ES-I3 (cell line): Measurements from ENCODE around the gene KIF1C.
A peak's percentile ranks its signal among the peaks of the same experiment; 100 is the strongest.
"Not testable (repeated sequence)": the region's sequence is repeated elsewhere in the genome, so short reads cannot be mapped to it uniquely, and the experiment has no call there.

Source experiments
- H3K36me3 ChIP-seq: 2 replicates; pipeline ENCODE4 v1.6.1; 2013; ENCODE audit warnings: mild to moderate bottlenecking, low read length, control low read depth, moderate library complexity; ENCODE audit not compliant: insufficient read depth
- H3K4me1 ChIP-seq: 2 replicates; pipeline ENCODE4 v1.6.1; 2013; ENCODE audit warnings: mild to moderate bottlenecking, control low read depth, low read length; ENCODE audit not compliant: insufficient read depth
- H3K9ac ChIP-seq: 2 replicates; pipeline ENCODE4 v1.6.1; 2013; ENCODE audit warnings: low read depth, mild to moderate bottlenecking, low read length, moderate library complexity
- H3K9me3 ChIP-seq: 2 replicates; pipeline ENCODE4 v1.6.1; 2013; ENCODE audit warnings: mild to moderate bottlenecking, low read length, moderate library complexity; ENCODE audit not compliant: control insufficient read depth, insufficient read depth

The KIF1C gene

DNA sequence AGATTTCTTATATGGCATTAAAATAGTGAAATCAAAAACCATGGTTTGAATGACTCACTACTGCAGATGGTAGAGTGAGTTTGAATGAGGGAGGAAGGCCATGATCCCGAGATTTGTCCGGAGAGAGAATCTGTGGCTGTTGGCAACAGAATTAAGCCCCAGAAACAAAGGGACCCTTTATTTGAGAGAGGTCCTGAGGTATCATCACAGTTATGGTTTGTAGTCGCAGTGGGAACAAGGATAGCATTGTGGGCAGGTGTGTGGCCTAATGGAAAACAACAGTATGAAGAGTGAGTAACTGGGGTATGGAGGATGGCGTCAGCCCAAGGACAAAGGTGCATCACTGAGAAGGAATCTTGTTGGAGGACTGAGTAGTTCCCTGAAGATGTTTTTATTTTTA, 72.0 kb downstream of the KIF1C start:
- Histone ChIP-seq H3K36me3 (no peaks in the 10 kb centered on the region), H3K9me3 (no peaks in the 10 kb centered on the region), H3K4me1 (0 out of 2 replicates have a peak, but pooled peaks cover 3% of the 10 kb centered on the region), H3K9ac (no peak overlapping the region)

DNA sequence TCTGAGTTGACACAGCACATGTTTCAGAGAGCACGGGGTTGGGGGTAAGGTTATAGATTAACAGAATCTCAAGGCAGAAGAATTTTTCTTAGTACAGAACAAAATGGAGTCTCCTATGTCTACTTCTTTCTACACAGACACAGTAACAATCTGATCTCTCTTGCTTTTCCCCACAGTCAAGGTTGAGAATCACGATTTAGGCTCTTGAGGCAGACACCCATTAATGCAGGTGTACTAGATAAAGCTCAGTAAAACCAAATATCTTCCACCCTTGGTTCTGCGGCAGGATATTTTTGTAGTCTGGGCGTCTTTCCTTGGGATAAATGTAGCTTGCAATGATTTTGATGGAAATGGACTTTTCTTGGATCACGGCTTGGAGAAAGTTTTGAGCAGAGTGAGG, 77.7 kb downstream of the KIF1C start:
- not testable (repeated sequence) for H3K9me3 ChIP-seq, H3K4me1 ChIP-seq, H3K36me3 ChIP-seq
- peak overlapping the region; percentile 2; the same call in 1 of the 2 replicates for H3K9ac ChIP-seq

DNA sequence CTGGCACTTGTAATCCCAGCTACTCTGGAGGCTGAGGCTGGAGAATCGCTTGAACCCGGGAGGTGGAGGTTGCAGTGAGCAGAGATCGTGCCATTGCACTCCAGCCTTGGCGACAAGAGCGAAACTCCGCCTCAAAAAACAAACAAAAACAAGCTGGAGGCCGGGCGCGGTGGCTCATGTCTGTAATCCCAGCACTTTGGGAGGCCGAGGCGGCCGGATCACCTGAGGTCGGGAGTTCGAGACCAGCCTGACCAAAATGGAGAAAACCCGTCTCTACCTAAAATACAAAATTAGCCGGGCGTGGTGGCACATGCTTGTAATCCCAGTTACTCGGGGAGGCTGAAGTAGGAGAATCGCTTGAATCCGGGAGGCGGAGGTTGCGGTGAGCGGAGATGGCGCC, 79.5 kb downstream of the KIF1C start:
- not testable (repeated sequence) for H3K4me1 ChIP-seq, H3K9me3 ChIP-seq, H3K36me3 ChIP-seq
- peak overlapping the region; percentile 51; the same call in 1 of the 2 replicates for H3K9ac ChIP-seq

DNA sequence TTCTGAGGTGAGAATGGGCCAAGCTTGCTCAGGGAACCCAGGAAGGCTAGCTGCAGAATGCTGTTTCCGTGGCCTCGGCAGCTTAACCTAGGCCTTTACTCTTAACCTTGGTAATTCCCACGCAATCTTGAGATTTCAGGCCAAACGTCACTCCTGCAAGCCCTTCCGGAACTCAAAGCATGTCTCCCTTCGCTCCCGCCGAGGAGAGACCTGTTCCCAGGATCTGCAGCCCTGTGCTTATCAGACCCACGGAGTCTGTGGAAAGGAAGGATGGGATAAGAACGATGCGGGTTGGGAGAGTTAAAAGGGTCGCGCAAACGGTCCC, 80.0 kb downstream of the KIF1C start:
- H3K4me1 ChIP-seq, result peaks cover 6% of the 10 kb centered on the region
- H3K36me3 ChIP-seq, result no peaks in the 10 kb centered on the region
- no peaks in the 10 kb centered on the region for H3K9me3 ChIP-seq
- H3K9ac ChIP-seq, result peak overlapping the region; percentile 51; the same call in 1 of the 2 replicates
